ENCODE data around the gene SMYD3. TPM values are rescaled to one million over a fixed set of nuclear protein-coding genes. Genes with fewer than 3 reads are reported as not detected.

The SMYD3 gene
- total RNA-seq, 1 experiment from 2014 or later, result 25.5 TPM

DNA sequence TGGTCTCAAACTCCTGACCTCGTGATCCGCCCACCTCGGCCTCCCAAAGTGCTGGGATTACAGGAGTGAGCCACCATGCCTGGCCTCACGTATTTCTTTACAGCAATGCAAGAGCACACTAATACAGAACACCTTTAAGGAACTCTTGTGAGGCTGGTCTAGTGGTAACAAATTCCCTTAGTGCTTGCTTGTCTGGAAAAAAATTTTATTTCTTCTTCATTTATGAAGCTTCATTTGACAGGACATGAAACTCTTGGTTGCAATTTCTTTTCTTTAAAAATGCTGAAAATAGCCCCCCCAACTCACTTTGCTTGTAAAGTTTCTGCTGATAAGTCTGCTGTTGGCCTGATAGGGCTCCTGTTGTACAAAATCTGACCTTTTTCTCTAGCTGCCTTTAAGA, 248.8 kb downstream of the SMYD3 start:
- no CpG with 5 or more reads among the region's 4 CpGs for WGBS (ENCODE audit: extremely low coverage, insufficient read length, low lambda C conversion rate)
- peaks cover 2 to 13% (median 3%) of the 10 kb centered on the region in 3 experiments; a peak in 5 of 7 replicates for H3K36me3 Mint-ChIP-seq (ENCODE audit: insufficient read depth in 1 of 3, low read depth in 3 of 3)
- TF ChIP-seq, protein P1, sequence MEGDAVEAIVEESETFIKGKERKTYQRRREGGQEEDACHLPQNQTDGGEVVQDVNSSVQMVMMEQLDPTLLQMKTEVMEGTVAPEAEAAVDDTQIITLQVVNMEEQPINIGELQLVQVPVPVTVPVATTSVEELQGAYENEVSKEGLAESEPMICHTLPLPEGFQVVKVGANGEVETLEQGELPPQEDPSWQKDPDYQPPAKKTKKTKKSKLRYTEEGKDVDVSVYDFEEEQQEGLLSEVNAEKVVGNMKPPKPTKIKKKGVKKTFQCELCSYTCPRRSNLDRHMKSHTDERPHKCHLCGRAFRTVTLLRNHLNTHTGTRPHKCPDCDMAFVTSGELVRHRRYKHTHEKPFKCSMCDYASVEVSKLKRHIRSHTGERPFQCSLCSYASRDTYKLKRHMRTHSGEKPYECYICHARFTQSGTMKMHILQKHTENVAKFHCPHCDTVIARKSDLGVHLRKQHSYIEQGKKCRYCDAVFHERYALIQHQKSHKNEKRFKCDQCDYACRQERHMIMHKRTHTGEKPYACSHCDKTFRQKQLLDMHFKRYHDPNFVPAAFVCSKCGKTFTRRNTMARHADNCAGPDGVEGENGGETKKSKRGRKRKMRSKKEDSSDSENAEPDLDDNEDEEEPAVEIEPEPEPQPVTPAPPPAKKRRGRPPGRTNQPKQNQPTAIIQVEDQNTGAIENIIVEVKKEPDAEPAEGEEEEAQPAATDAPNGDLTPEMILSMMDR (conservative IDR thresholded peaks at IDR 0.05), result no peak
- Histone ChIP-seq H3K9me3 (ENCODE audit: control insufficient read depth, low read depth, low read length) (no peaks in the 10 kb centered on the region), H3K14ac (ENCODE audit: insufficient read depth, low read length) (no peak overlapping the region), H4K5ac (ENCODE audit: insufficient read length, low read depth, low read length) (no peak overlapping the region), H3K9ac (ENCODE audit: extremely low read depth, insufficient read length, low read length) (no peak overlapping the region), H4K91ac (ENCODE audit: insufficient read length, low read depth, low read length) (no peak overlapping the region), H3K4me1 (ENCODE audit: insufficient read depth, low read length) (no peaks in the 10 kb centered on the region), H3K79me2 (ENCODE audit: insufficient read depth, low read length) (no peaks in the 10 kb centered on the region), H2AK5ac (ENCODE audit: insufficient read length, low read length) (no peak overlapping the region), H3K18ac (ENCODE audit: insufficient read length, low read depth, low read length) (no peak overlapping the region), H3K56ac (ENCODE audit: insufficient read length, low read depth, low read length) (no peak overlapping the region), H3K79me1 (ENCODE audit: insufficient read depth, low read depth, low read length, poor library complexity, severe bottlenecking) (no peaks in the 10 kb centered on the region), H2BK120ac (ENCODE audit: low read depth, low read length, poor library complexity, severe bottlenecking) (no peak overlapping the region), H2BK20ac (ENCODE audit: low read depth, low read length, poor library complexity, severe bottlenecking) (no peak overlapping the region), H3K4ac (ENCODE audit: low read depth, low read length) (no peak overlapping the region), H2BK15ac (ENCODE audit: low read depth, low read length) (no peak overlapping the region), H2BK5ac (ENCODE audit: insufficient read length, low read length) (no peak overlapping the region), H3K4me2 (ENCODE audit: insufficient read depth, insufficient read length, low read length) (no peak overlapping the region), H3K23me2 (ENCODE audit: insufficient read length, low read depth, low read length, poor library complexity, severe bottlenecking) (no peaks in the 10 kb centered on the region), H3K27me3 (ENCODE audit: insufficient read depth, low read length) (no peaks in the 10 kb centered on the region), H3T11ph (ENCODE audit: low read length) (no peak overlapping the region), H2AFZ (ENCODE audit: low read length) (no peak overlapping the region), H3K23ac (ENCODE audit: insufficient read length, low read depth, low read length) (no peak overlapping the region), H2BK12ac (ENCODE audit: insufficient read length, low read depth, low read length) (no peak overlapping the region), H4K20me1 (ENCODE audit: control insufficient read depth, insufficient read depth, insufficient read length) (no peaks in the 10 kb centered on the region), H3K27ac (ENCODE audit: insufficient read length, low read depth, low read length) (no peak overlapping the region), H4K8ac (replicated peaks; ENCODE audit: insufficient read length, low read depth, low read length) (no peak overlapping the region)
- no peak for DNase-seq
- H3K4me1 Mint-ChIP-seq, result peaks cover 0 to 8% of the 10 kb centered on the region in 2 experiments; a peak in 2 of 4 replicates
- H3K27ac Mint-ChIP-seq, result no peak overlapping the region
- H3K9me3 Mint-ChIP-seq, result peaks cover 11 to 15% of the 10 kb centered on the region in 2 experiments
- H3K4me3 Mint-ChIP-seq, result no peak overlapping the region
- no peaks in the 10 kb centered on the region for H3K27me3 Mint-ChIP-seq (ENCODE audit: low read depth)

Data from H9 (cell line).